GM18868 (cell line): ENCODE data around the gene UCP3.
A peak's percentile ranks its signal among the peaks of the same experiment; 100 is the strongest.
"Not testable (repeated sequence)": the region's sequence is repeated elsewhere in the genome, so short reads cannot be mapped to it uniquely, and the experiment has no call there.

Source experiments
- ATAC-seq: cut with Tn5 transposase; IDR thresholded peaks from one replicate; pipeline ENCODE4 v1.9.1; 2021; ENCODE audit warnings: mild to moderate bottlenecking, moderate library complexity; ENCODE audit not compliant: unreplicated experiment

Gene UCP3

DNA sequence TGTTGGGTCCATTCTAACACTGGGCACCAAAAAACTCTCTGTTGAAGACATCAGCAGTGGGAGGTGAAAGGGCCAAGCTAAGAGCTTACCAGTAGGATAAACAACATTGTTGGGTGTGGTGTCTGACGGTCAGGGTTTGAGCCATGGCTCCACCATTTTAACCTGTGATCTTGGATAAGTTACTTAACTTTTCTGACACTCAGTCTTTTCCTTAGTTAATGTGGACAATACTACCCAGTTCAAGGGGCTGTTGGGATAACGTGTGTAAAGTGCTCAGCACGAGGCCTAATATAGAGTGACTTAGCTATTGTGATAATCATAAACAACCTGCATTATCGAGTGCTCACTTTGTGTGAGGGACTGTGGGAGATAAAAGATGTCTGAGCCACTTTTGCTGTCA lies 6.1 kb downstream of the UCP3 start:
- no peak for ATAC-seq

- no peak for ATAC-seq
Observed at GRCh38 chr11:74001822-74002286, 7.0 kb downstream of the UCP3 start.

GRCh38 chr11:74000307-74001133 lies 8.4 kb downstream of the UCP3 start:
- ATAC-seq, result no peak

GRCh38 chr11:73999581-74000306 lies 9.1 kb downstream of the UCP3 start:
- no peak for ATAC-seq

DNA sequence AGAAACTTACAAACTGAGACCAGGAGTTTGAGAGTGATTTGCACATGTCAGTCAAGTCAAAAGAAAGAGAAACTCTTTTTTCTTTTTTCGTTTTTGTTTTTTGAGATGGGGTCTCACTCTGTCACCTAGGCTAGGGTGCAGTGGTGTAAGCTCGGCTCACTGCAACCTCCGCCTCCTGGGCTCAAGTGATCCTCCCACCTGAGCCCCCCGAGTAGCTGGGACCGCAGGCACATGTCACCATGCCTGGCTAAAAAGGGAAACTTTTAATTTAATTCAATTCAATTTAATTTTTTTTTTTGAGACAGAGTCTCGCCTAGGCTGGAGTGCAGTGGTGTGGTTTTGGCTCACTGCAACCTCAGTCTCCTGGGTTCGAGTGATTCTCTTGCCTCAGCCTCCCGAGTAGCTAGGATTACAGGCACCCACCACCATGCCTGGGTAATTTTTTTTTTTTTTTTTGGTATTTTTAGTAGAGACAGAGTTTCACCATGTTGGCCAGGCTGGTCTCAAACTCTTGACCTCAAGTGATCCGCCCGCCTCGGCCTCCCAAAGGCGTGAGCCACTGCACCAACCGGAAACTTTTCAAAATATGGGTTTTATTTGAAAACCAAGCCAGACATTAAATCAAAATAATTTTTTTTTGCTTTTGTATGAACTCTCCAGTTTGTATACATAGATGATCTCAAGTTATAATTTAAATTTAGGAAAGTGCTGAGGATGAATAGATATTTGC lies 9.9 kb downstream of the UCP3 start:
- ATAC-seq, result no peak

DNA sequence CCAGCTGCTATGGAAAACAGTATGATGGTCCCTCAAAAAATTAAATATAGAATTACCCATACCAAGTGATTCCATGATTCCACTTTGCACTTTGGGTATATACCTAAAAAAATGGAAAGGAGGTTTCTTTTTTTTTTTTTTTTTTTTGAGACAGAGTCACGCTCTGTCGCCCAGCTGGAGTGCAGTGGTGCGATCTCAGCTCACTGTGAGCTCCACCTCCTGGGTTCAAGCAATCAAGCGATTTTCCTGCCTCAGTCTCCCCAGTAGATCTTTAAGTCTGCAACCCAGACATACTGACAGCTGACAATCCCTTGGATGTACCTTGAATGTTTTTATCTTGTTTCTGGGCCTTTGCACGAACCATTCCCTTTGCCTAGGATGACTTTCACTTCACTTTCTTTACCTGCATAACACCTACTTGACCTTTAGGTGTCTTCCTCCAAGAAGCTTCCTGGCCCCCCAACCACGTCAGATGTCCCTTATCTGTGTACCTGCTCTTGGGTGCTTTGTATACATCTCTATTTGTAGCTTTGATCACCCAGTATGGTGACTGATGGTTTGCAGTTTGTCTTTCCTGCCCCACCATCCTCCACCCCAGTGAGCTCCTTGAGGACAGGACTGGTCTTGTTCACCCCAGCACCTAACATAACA lies 11.6 kb downstream of the UCP3 start:
- no peak for ATAC-seq

- ATAC-seq, result no peak
Observed at GRCh38 chr11:73996161-73996747, 12.6 kb downstream of the UCP3 start.

DNA sequence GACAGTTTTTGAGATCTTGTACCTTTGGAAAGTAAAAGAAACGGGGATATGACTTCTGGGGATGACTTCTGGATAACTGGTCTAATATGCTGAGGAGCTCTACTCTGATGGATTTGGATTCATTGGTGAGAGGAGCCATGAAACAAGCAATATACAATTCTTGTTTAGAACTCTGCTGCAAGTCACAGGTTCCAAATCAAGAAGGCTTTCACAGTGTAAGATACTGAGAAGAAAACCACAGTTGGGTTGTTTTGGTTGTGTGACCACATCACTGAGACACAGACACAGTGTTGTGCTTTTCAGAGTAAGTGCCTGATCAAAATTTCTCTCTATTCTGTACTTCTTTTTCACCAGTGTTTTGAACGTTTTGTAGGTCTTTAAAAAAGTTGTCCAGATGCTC lies 13.2 kb downstream of the UCP3 start:
- peak; percentile 45 for ATAC-seq

- ATAC-seq, result no peak
Observed at GRCh38 chr11:73995247-73995646, 13.6 kb downstream of the UCP3 start.

- peak; percentile 46 for ATAC-seq
Observed at GRCh38 chr11:73991471-73992006, 17.3 kb downstream of the UCP3 start.

DNA sequence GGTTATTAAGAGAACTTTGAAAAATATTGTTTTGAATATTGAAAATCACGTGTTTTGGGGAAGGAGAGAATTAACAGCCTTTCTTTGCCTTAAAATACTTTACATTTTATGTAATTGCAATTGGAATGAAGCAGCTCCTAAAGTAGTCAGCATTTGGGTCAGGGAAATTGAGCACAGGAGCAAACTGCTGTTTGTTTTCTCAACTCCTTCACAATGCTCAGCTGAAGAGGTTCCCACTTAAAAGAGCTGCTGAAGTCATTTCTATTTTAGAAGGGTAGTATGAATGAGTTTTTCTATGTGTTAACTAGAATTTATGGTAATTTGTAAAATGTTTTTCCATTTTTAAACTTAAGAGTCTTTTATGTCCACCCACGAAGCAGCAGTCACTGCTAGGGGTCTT lies 18.2 kb downstream of the UCP3 start:
- no peak for ATAC-seq

DNA sequence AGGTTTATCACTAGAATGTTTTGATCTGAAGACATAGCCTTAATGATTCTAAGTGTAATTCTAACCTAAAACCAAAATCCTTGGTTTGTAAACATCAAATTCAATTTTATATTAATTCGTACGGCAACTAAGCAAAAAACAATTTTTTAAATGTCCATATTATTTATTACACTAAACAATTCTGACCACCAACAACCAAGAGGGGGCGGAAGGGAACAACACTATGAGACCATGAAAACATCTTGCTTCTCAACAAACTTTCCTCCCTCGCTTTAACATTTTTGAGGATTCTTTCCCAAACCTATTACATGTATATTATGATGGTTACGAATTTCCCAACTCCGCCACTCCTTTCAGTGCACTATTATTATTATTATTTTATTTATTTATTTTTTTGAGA lies 19.7 kb downstream of the UCP3 start:
- no peak for ATAC-seq

DNA sequence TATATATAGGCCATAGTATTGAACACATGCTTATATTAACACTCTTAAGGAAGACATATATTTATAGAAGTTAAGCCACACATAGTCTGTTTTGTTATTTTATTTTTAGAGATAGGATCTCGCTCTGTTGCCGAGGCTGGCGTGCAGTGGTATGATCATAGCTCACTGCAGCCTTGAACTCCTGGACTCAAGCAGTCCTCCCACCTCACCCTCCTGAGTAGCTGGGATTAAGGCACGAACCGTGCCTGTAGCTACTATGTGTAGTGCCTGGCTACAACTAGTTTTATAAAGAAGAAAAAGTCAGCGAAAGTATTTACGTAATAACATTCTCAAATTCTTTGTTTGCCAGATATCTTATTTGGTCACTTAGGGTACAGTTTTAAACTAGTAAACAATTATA lies 20.7 kb downstream of the UCP3 start:
- ATAC-seq, result no peak

DNA sequence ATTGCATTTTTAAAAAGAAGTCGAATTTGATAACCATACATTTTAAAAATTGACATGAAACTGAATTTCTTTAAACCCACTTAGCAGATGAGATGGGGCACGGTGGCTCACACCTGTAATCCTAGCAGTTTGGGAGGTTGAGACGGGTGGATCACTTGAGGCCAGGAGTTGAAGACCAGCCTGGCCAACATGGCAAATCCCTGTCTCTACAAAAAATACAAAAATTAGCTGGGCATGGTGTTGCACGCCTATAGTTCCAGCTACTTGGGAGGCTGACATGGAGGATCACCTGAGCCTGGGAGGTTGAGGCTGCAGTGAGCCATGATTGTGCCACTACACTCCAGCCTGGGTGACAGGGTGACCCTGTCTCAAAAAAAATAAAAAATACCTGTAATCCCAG lies 23.2 kb downstream of the UCP3 start:
- ATAC-seq, result not testable (repeated sequence)

DNA sequence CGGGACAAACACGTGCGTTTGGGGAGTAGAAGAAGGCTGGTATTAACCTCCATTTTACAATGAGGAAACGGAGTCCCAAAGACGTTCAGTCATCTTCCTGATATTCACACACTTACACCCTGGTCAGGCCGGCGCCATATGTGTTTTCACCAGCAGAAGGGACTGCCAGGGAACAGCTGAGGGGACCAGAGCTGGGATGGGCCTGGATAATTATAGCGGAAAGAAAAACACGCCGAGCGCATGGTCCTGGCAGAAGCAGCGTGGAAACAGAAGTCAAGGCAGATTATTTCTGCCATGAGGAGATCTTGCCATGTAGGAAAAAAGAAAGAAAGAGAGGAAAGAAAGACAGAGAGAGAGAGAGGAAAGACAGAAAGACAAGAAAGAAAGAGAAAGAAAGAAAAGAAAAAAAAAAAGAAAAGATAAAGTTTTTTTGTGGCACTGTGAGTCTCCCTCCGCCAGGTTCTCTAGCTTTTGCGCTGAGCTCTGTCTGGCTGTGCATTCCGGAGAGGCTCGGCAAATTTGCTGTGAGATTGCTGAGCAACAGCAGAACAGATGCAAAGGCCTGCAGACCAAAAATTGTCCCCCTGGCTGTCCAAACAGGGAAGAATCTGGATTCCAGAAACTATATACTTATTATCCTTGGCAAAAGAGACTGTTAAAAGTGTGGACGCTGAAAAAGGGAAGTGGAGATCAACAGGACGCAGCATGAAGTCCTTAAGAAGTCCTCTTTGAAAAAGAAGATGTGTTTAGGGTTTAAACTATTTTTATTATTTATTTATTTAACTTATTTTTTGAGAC lies 24.9 kb downstream of the UCP3 start:
- ATAC-seq, result no peak

- ATAC-seq, result peak; percentile 71
Observed at GRCh38 chr11:73982990-73983740, 25.7 kb downstream of the UCP3 start.

DNA sequence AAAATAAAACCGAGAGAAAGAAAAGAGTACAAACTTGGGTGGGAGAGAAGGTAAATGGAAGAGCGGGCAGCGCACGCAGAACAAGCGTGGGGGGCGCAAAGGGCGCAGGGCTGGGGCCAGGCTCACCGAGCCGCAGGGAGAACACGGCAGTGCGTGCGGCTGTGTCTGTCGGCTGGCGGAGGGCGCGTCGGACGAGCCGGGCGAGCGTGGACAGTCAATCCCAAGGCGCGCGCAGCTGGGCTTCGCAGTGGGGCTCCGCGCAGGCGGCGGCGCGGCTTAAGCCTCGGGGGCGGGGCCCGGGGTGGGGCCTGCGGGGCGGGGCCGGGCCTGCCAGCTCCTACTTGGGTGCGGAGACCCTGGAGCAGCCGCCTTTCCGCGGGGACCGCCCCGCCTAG lies 26.3 kb downstream of the UCP3 start, which contains the start of gene UCP2:
Gene UCP2, minus strand, starts transcription at position 249 of the 395 bp plus-strand sequence. CDS start 4,465 bp downstream, outside the sequence.
- ATAC-seq, result peak; percentile 45

- no peak for ATAC-seq
Observed at GRCh38 chr11:73981051-73981805, 27.7 kb downstream of the UCP3 start.
